HFFc6 (cell line): Measurements from ENCODE around the gene LEPR. TPM values are rescaled to one million over a fixed set of nuclear protein-coding genes. Genes with fewer than 3 reads are reported as not detected.

Experiments used
- DNase-seq: peaks from one replicate; pipeline ENCODE4 v3.0.0-alpha.2; 2018
- H3K27ac Mint-ChIP-seq: 2 replicates; pipeline ENCODE4 v1.8.0; 2020; ENCODE audit warnings: mild to moderate bottlenecking, mixed read lengths
- H3K27me3 Mint-ChIP-seq: 2 replicates; pipeline ENCODE4 v1.8.0; 2021; ENCODE audit warnings: mild to moderate bottlenecking, moderate library complexity, mixed read lengths; ENCODE audit not compliant: insufficient read depth
- H3K36me3 Mint-ChIP-seq: 2 replicates; pipeline ENCODE4 v1.8.0; 2021; ENCODE audit warnings: low read depth, mixed read lengths
- H3K4me1 Mint-ChIP-seq: 2 replicates; pipeline ENCODE4 v1.8.0; 2020; ENCODE audit warnings: low read depth, mixed read lengths
- H3K4me3 Mint-ChIP-seq: 2 replicates; pipeline ENCODE4 v1.8.0; 2020; ENCODE audit warnings: mild to moderate bottlenecking, moderate library complexity, mixed read lengths
- H3K9me3 Mint-ChIP-seq: 2 replicates; pipeline ENCODE4 v1.8.0; 2020; ENCODE audit warnings: mild to moderate bottlenecking, mixed read lengths
- total RNA-seq, 6 experiments: library from RNA; stranded (reverse); fragmentation: NEBNext Ultra II Directional; extraction: Animal tissue kit (Norgen Biotek cat#: 25700); gene quantifications; 2 replicates in 1 of 6; 3 replicates in 5 of 6; pipeline ENCODE4 v1.2.3, GENCODE V29; 2021
- TF ChIP-seq, protein P1 (sequence below): fragments of 200-600 bp; sonication (generic); IDR thresholded peaks from 2 replicates; pipeline ENCODE4 v1.5.0; 2021; ENCODE audit warnings: antibody characterized with exemption, mild to moderate bottlenecking

LEPR gene
- total RNA-seq, 6 experiments from 2014 or later, result 13.5 to 24.8 (median 15.4) TPM

DNA sequence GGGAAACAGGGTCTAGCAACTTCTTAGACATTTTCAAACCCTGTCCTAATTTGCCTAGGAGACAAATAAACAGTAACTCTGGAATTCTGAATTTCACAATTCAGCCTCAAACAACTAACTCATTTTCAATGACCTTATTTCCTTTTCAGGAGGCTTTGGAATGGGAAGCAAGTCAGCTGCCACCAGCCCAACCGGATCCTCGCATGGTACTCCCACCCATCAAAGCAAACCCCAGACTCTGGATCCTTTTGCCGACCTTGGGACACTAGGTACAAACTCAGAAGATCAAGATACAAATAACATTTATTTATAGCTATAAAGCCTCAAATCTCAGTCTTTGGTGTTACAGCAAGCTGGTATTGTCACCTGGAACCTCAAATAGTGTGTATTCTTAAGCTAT lies 18.9 kb upstream of the LEPR start:
- DNase-seq, result no peak
- Mint-ChIP-seq H3K27me3 (peaks cover 2% of the 10 kb centered on the region; the same call in 1 of the 2 replicates), H3K27ac (no peak overlapping the region), H3K9me3 (no peaks in the 10 kb centered on the region), H3K36me3 (peaks cover 13% of the 10 kb centered on the region), H3K4me1 (peaks cover 14% of the 10 kb centered on the region), H3K4me3 (no peak overlapping the region)
- TF ChIP-seq, protein P1, sequence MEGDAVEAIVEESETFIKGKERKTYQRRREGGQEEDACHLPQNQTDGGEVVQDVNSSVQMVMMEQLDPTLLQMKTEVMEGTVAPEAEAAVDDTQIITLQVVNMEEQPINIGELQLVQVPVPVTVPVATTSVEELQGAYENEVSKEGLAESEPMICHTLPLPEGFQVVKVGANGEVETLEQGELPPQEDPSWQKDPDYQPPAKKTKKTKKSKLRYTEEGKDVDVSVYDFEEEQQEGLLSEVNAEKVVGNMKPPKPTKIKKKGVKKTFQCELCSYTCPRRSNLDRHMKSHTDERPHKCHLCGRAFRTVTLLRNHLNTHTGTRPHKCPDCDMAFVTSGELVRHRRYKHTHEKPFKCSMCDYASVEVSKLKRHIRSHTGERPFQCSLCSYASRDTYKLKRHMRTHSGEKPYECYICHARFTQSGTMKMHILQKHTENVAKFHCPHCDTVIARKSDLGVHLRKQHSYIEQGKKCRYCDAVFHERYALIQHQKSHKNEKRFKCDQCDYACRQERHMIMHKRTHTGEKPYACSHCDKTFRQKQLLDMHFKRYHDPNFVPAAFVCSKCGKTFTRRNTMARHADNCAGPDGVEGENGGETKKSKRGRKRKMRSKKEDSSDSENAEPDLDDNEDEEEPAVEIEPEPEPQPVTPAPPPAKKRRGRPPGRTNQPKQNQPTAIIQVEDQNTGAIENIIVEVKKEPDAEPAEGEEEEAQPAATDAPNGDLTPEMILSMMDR, result no peak

DNA sequence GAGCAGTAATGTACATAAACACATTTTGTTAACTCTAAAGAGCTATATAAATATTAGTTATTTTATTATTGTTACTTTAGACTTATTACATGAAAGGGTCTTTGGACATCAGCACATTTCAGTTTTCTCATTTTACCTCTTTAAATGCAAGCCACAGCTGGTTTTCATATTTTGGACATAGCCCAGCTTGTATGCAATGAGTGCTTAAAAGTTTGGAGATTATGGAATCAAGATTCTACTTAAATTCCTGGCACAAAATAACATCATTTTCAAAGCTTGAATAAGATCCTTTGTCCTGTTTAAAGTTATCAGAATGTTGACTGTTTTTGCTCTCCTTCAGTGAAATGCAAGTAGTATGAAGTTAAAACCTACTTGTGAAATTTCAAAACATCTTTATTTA lies 15.5 kb upstream of the LEPR start:
- Mint-ChIP-seq H3K4me1 (peaks cover 14% of the 10 kb centered on the region), H3K27ac (no peak overlapping the region), H3K9me3 (no peaks in the 10 kb centered on the region), H3K36me3 (peaks cover 20% of the 10 kb centered on the region), H3K4me3 (no peak overlapping the region), H3K27me3 (peaks cover 4% of the 10 kb centered on the region; the same call in 1 of the 2 replicates)
- DNase-seq, result no peak
- TF ChIP-seq, protein P1, result no peak

DNA sequence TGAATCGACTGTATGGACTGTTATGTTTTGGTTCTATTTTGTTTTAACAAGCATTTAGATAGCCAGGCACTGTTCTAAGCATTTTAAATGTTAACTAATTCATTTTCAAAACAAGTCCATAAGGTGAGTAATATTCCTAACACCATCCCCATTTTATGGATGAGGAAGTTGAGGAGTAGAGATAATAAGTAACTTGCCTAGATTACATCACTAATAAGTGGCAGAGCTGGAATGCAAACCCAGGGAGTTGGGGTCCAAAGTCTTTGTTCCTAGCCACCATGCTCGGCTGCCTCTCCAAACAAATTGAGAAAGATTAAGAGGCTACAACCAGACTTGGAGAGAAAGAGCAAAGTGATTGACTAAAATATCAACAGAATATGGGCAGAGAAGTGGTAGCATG lies 12.6 kb upstream of the LEPR start:
- H3K9me3 Mint-ChIP-seq, result no peaks in the 10 kb centered on the region
- H3K27ac Mint-ChIP-seq, result no peak overlapping the region
- TF ChIP-seq, protein P1, result no peak
- peaks cover 40% of the 10 kb centered on the region for H3K4me1 Mint-ChIP-seq
- H3K27me3 Mint-ChIP-seq, result peaks cover 3% of the 10 kb centered on the region; the same call in 1 of the 2 replicates
- no peak overlapping the region for H3K4me3 Mint-ChIP-seq
- H3K36me3 Mint-ChIP-seq, result peaks cover 37% of the 10 kb centered on the region
- no peak for DNase-seq

DNA sequence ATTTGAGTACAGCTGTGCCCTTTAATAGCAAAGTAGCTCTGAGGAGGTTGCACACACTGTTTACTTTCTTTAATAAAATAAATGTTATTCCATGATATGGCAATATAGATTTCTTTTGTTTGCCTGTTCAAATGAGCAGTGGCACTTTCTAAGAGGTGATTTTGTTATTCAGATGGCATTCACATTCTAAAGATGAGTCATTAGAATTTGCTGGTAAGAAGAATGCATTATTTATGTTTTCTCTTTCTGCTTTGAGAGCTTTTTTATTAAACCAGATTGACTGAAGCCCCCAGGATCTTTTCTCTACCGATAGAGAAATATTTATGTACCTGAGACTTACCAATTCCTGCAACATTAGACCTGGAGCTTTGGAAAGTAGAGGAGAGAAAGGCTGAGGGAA lies 11.2 kb upstream of the LEPR start:
- peaks cover 3% of the 10 kb centered on the region; the same call in 1 of the 2 replicates for H3K27me3 Mint-ChIP-seq
- TF ChIP-seq, protein P1, result no peak
- DNase-seq, result no peak
- peaks cover 54% of the 10 kb centered on the region for H3K4me1 Mint-ChIP-seq
- H3K9me3 Mint-ChIP-seq, result no peaks in the 10 kb centered on the region
- peaks cover 37% of the 10 kb centered on the region for H3K36me3 Mint-ChIP-seq
- no peak overlapping the region for H3K4me3 Mint-ChIP-seq
- no peak overlapping the region; the same call in 1 of the 2 replicates for H3K27ac Mint-ChIP-seq

DNA sequence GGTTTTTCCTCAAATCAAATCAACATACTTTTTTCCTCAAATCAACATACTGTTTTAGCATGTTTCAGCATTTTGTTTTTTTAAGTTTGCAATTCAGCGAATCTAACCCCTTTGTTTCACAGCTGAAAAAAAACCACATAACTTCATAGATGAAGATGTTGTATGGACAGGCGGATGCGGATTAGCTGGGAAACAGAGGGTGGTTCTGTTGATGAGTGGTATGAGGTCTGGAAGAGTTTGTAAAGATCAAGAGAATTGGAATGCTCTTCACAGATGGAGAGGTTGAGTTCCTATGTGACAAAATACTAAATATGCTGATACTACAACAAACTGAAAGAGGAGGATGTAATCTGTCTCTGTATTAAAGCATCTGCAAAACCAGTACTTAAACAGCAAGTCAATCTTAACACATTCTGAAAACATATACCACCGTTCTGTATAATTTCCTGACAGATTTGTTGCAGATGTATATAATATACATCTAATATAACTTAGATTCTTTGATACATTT lies 10.6 kb upstream of the LEPR start:
- Mint-ChIP-seq H3K4me1 (peaks cover 56% of the 10 kb centered on the region), H3K27me3 (peaks cover 3% of the 10 kb centered on the region; the same call in 1 of the 2 replicates), H3K9me3 (no peaks in the 10 kb centered on the region), H3K27ac (no peak overlapping the region), H3K4me3 (no peak overlapping the region), H3K36me3 (peaks cover 37% of the 10 kb centered on the region)
- no peak for DNase-seq
- TF ChIP-seq, protein P1, result no peak
